PC-9 (cell line): Measurements from ENCODE around the gene LONP2.

Source experiments
- CTCF ChIP-seq: fragments of 200-600 bp; sonication (generic); conservative IDR thresholded peaks from 2 replicates; pipeline ENCODE4 v1.6.1; 2017; ENCODE audit warnings: mixed run types, antibody characterized with exemption, mild to moderate bottlenecking, moderate library complexity
- EZH2 ChIP-seq: fragments of 200-600 bp; sonication (generic); IDR thresholded peaks from 2 replicates; pipeline ENCODE4 v1.8.0; 2017; ENCODE audit warnings: antibody characterized with exemption, low read depth

GRCh38 chr16:48373258-48374029 is 129.3 kb downstream of the LONP2 start:
- TF ChIP-seq CTCF, result no peak
- no peak for TF ChIP-seq EZH2
